PC-3 (cell line): ENCODE results near the gene IFT122. TPM values are rescaled to one million over a fixed set of nuclear protein-coding genes. Genes with fewer than 3 reads are reported as not detected.

Experiments used
- ATAC-seq: fragments of 200-7000 bp; cut with Tn5 transposase; 2 replicates; pipeline ENCODE4 v1.9.1; 2020; ENCODE audit warnings: mild to moderate bottlenecking, moderate library complexity
- BruUV-seq: library from RNA; stranded (reverse); fragments of 400-500 nt; replicated peaks from 2 replicates; lab custom pipeline; 2021; lab: Mats Ljungman, UMichigan
- CTCF ChIA-PET: fragments of 300-600 bp; sonication (Branson Sonifier 250); formaldehyde crosslinking; loops from one replicate; lab custom pipeline; 2022; ENCODE audit warnings: antibody characterized with exemption; lab: Charles Lee
- POLR2A ChIA-PET: fragments of 300-600 bp; sonication (Branson Sonifier 250); formaldehyde crosslinking; loops from one replicate; lab custom pipeline; 2022; ENCODE audit warnings: antibody characterized with exemption; ENCODE audit not compliant: unreplicated experiment; lab: Charles Lee
- DNase-seq: peaks from one replicate; pipeline ENCODE4 v3.0.0-alpha.2; 2015
- H2AFZ ChIP-seq: fragments of 300-600 bp; sonication (generic); 2 replicates; pipeline ENCODE4 v1.6.0; 2016; ENCODE audit warnings: antibody characterized with exemption, low read length
- H3F3A ChIP-seq: fragments of 300-600 bp; sonication (generic); one replicate; pipeline ENCODE4 v1.6.0; 2017; ENCODE audit warnings: antibody characterized with exemption, low read length, control low read depth, mild to moderate bottlenecking; ENCODE audit not compliant: unreplicated experiment
- H3K27ac ChIP-seq: fragments of 300-600 bp; sonication (generic); 2 replicates; pipeline ENCODE4 v1.5.1; 2016; ENCODE audit warnings: mild to moderate bottlenecking, low read length
- H3K27me3 ChIP-seq: fragments of 300-600 bp; sonication (generic); 2 replicates; pipeline ENCODE4 v1.6.1; 2016; ENCODE audit warnings: low read length, mixed read lengths
- H3K36me3 ChIP-seq: fragments of 300-600 bp; sonication (generic); 2 replicates; pipeline ENCODE4 v1.6.1; 2016; ENCODE audit warnings: low read depth, mixed run types, low read length, mixed read lengths
- H3K4me1 ChIP-seq: fragments of 300-600 bp; sonication (generic); 2 replicates; pipeline ENCODE4 v1.5.1; 2016; ENCODE audit warnings: low read length; ENCODE audit not compliant: insufficient read depth
- H3K4me2 ChIP-seq: fragments of 300-600 bp; sonication (generic); 2 replicates; pipeline ENCODE4 v1.6.0; 2016; ENCODE audit warnings: low read length
- H3K4me3 ChIP-seq: fragments of 300-600 bp; sonication (generic); 2 replicates; pipeline ENCODE4 v1.5.1; 2016; ENCODE audit warnings: mild to moderate bottlenecking, low read length, mixed read lengths
- H3K79me2 ChIP-seq: fragments of 300-600 bp; sonication (generic); 2 replicates; pipeline ENCODE4 v1.6.1; 2017; ENCODE audit warnings: low read length, mixed read lengths
- H3K9ac ChIP-seq: fragments of 300-600 bp; sonication (generic); 2 replicates; pipeline ENCODE4 v1.6.0; 2016; ENCODE audit warnings: mild to moderate bottlenecking, low read length
- H3K9me2 ChIP-seq: fragments of 300-600 bp; sonication (generic); replicated peaks from 2 replicates; pipeline ENCODE4 v1.6.1; 2016; ENCODE audit warnings: mixed run types, low read length, mixed read lengths
- H3K9me3 ChIP-seq: fragments of 300-600 bp; sonication (generic); 2 replicates; pipeline ENCODE4 v1.6.1; 2016; ENCODE audit warnings: low read length, mixed read lengths
- H4K20me1 ChIP-seq: fragments of 300-600 bp; sonication (generic); 2 replicates; pipeline ENCODE4 v1.6.1; 2016; ENCODE audit warnings: low read length, mixed read lengths
- CTCF ChIP-seq: fragments of 300-600 bp; sonication (generic); conservative IDR thresholded peaks from 2 replicates; pipeline ENCODE4 v1.5.1; 2017; ENCODE audit warnings: antibody characterized with exemption, low read depth, mild to moderate bottlenecking, low read length
- EZH2 ChIP-seq: fragments of 300-600 bp; sonication (generic); IDR thresholded peaks from one replicate; pipeline ENCODE4 v1.6.1; 2017; ENCODE audit warnings: antibody characterized with exemption, mild to moderate bottlenecking, low read length; ENCODE audit not compliant: unreplicated experiment
- EZH2phosphoT487 ChIP-seq: fragments of 300-600 bp; sonication (generic); IDR thresholded peaks from 2 replicates; pipeline ENCODE4 v1.6.1; 2018; ENCODE audit warnings: mild to moderate bottlenecking, antibody characterized with exemption, low read length, borderline replicate concordance
- intact Hi-C: fragments of 100-400 bp; cut with micrococcal nuclease; formaldehyde crosslinking; loops from 2 replicates; pipeline ENCODE4 v1.9.0; 2023
- total RNA-seq: library from RNA; depleted of rRNA; stranded (reverse); fragments of >200 nt; gene quantifications from 2 replicates; pipeline ENCODE4 v1.2.3, GENCODE V29; 2014

Gene IFT122
- total RNA-seq, 1 experiment from 2014 or later, result 10.2 TPM

GRCh38 chr3:129560911-129561594 lies 121.0 kb downstream of the IFT122 start:
- no peaks in the 10 kb centered on the region for H3K79me2 ChIP-seq
- no peaks in the 10 kb centered on the region for H4K20me1 ChIP-seq
- BruUV-seq, result no TSS peak
- no peaks in the 10 kb centered on the region for H3K36me3 ChIP-seq
- ChIA-PET CTCF (no interaction called here), POLR2A (no interaction called here)
- DNase-seq (no peak), ATAC-seq (no peak)
- H3K4me2 ChIP-seq, result no peak overlapping the region
- no peak overlapping the region for H2AFZ ChIP-seq
- H3K27ac ChIP-seq, result no peak overlapping the region
- intact Hi-C loops, result no loop called here
- no peaks in the 10 kb centered on the region for H3K9me3 ChIP-seq
- no peaks in the 10 kb centered on the region for H3K27me3 ChIP-seq
- H3K4me1 ChIP-seq, result no peaks in the 10 kb centered on the region
- TF ChIP-seq EZH2phosphoT487 (no peak), CTCF (no peak), EZH2 (no peak)
- H3K4me3 ChIP-seq, result no peak overlapping the region
- H3F3A ChIP-seq, result no peaks in the 10 kb centered on the region
- H3K9me2 ChIP-seq, result no peaks in the 10 kb centered on the region
- H3K9ac ChIP-seq, result no peak overlapping the region

- intact Hi-C loops, result no loop called here
- Histone ChIP-seq H3K9me3 (no peaks in the 10 kb centered on the region), H3K9me2 (no peaks in the 10 kb centered on the region), H2AFZ (no peak overlapping the region), H3K27me3 (no peaks in the 10 kb centered on the region), H4K20me1 (no peaks in the 10 kb centered on the region), H3K27ac (no peak overlapping the region), H3K79me2 (no peaks in the 10 kb centered on the region), H3K9ac (no peak overlapping the region), H3K4me2 (no peak overlapping the region), H3K4me3 (no peak overlapping the region), H3K36me3 (no peaks in the 10 kb centered on the region), H3K4me1 (no peaks in the 10 kb centered on the region), H3F3A (no peaks in the 10 kb centered on the region)
- ChIA-PET CTCF (no interaction called here), POLR2A (no interaction called here)
- DNase-seq (no peak), ATAC-seq (no peak)
- no TSS peak for BruUV-seq
- TF ChIP-seq EZH2phosphoT487, result no peak
- no peak for TF ChIP-seq CTCF
- no peak for TF ChIP-seq EZH2
These were observed 121.7 kb downstream of the IFT122 start for GRCh38 chr3:129561619-129562248.

- H3K27ac ChIP-seq, result no peak overlapping the region
- H3K27me3 ChIP-seq, result no peaks in the 10 kb centered on the region
- no peak overlapping the region for H2AFZ ChIP-seq
- H3K36me3 ChIP-seq, result no peaks in the 10 kb centered on the region
- no peak overlapping the region for H3K4me3 ChIP-seq
- H3F3A ChIP-seq, result no peaks in the 10 kb centered on the region
- H3K9ac ChIP-seq, result no peak overlapping the region
- H3K79me2 ChIP-seq, result no peaks in the 10 kb centered on the region
- H3K9me2 ChIP-seq, result no peaks in the 10 kb centered on the region
- H3K9me3 ChIP-seq, result no peaks in the 10 kb centered on the region
- H3K4me2 ChIP-seq, result no peak overlapping the region
- intact Hi-C loops, result no loop called here
- TF ChIP-seq EZH2 (no peak), CTCF (no peak), EZH2phosphoT487 (no peak)
- CTCF ChIA-PET, result no interaction called here
- DNase-seq (no peak), ATAC-seq (no peak)
- no peaks in the 10 kb centered on the region for H3K4me1 ChIP-seq
- no peaks in the 10 kb centered on the region for H4K20me1 ChIP-seq
- no TSS peak for BruUV-seq
- POLR2A ChIA-PET, result no interaction called here
These were observed 122.8 kb downstream of the IFT122 start for GRCh38 chr3:129562803-129563202.
